H9 (cell line): ENCODE measurements around the gene MEPCE. TPM values are rescaled to one million over a fixed set of nuclear protein-coding genes. Genes with fewer than 3 reads are reported as not detected.

Source experiments
- DNase-seq: peaks from one replicate; pipeline ENCODE4 v3.0.0-alpha.2; 2017
- H2AFZ ChIP-seq: one replicate; pipeline ENCODE4 v1.6.1; 2013; ENCODE audit warnings: mild to moderate bottlenecking, low read length, control low read depth, moderate library complexity
- H2AK5ac ChIP-seq: 2 replicates; pipeline ENCODE4 v1.6.1; 2013; ENCODE audit warnings: low read length, control low read depth, mixed read lengths; ENCODE audit not compliant: insufficient read length
- H2BK120ac ChIP-seq: one replicate; pipeline ENCODE4 v1.6.1; 2013; ENCODE audit warnings: low read depth, mild to moderate bottlenecking, low read length, control low read depth, inconsistent platforms; ENCODE audit not compliant: poor library complexity, severe bottlenecking
- H2BK12ac ChIP-seq: 2 replicates; pipeline ENCODE4 v1.6.1; 2013; ENCODE audit warnings: low read length, control low read depth, mixed read lengths, low read depth; ENCODE audit not compliant: insufficient read length
- H2BK15ac ChIP-seq: 2 replicates; pipeline ENCODE4 v1.6.1; 2013; ENCODE audit warnings: low read depth, low read length, control low read depth
- H2BK20ac ChIP-seq: one replicate; pipeline ENCODE4 v1.6.1; 2013; ENCODE audit warnings: low read depth, mild to moderate bottlenecking, low read length, control low read depth, inconsistent platforms; ENCODE audit not compliant: poor library complexity, severe bottlenecking
- H2BK5ac ChIP-seq: 2 replicates; pipeline ENCODE4 v1.6.1; 2013; ENCODE audit warnings: low read length, control low read depth, mixed read lengths; ENCODE audit not compliant: insufficient read length
- H3K14ac ChIP-seq: 2 replicates; pipeline ENCODE4 v1.6.1; 2013; ENCODE audit warnings: low read length, control low read depth; ENCODE audit not compliant: insufficient read depth
- H3K18ac ChIP-seq: 2 replicates; pipeline ENCODE4 v1.6.1; 2013; ENCODE audit warnings: low read depth, mild to moderate bottlenecking, mixed read lengths, low read length, control low read depth; ENCODE audit not compliant: insufficient read length
- H3K23ac ChIP-seq: 2 replicates; pipeline ENCODE4 v1.6.1; 2013; ENCODE audit warnings: low read length, control low read depth, mixed read lengths, low read depth; ENCODE audit not compliant: insufficient read length
- H3K23me2 ChIP-seq: 2 replicates; pipeline ENCODE4 v1.6.1; 2013; ENCODE audit warnings: low read depth, mild to moderate bottlenecking, mixed read lengths, low read length, control low read depth; ENCODE audit not compliant: insufficient read length, poor library complexity, severe bottlenecking
- H3K27ac ChIP-seq: 2 replicates; pipeline ENCODE4 v1.5.1; 2013; ENCODE audit warnings: low read length, control low read depth, mixed read lengths, low read depth; ENCODE audit not compliant: insufficient read length
- H3K27me3 ChIP-seq: 2 replicates; pipeline ENCODE4 v1.6.1; 2013; ENCODE audit warnings: low read length, control low read depth, inconsistent platforms; ENCODE audit not compliant: insufficient read depth
- H3K4ac ChIP-seq: 2 replicates; pipeline ENCODE4 v1.6.1; 2013; ENCODE audit warnings: low read depth, mild to moderate bottlenecking, control low read depth, inconsistent platforms, low read length, moderate library complexity
- H3K4me1 ChIP-seq: 2 replicates; pipeline ENCODE4 v1.6.1; 2013; ENCODE audit warnings: low read length, control low read depth, inconsistent platforms; ENCODE audit not compliant: insufficient read depth
- H3K4me2 ChIP-seq: 2 replicates; pipeline ENCODE4 v1.6.1; 2013; ENCODE audit warnings: low read length, control low read depth, mixed read lengths; ENCODE audit not compliant: insufficient read length, insufficient read depth
- H3K56ac ChIP-seq: 2 replicates; pipeline ENCODE4 v1.6.1; 2013; ENCODE audit warnings: low read depth, mild to moderate bottlenecking, mixed read lengths, low read length, control low read depth; ENCODE audit not compliant: insufficient read length
- H3K79me1 ChIP-seq: 2 replicates; pipeline ENCODE4 v1.6.1; 2013; ENCODE audit warnings: low read depth, mild to moderate bottlenecking, moderate library complexity, low read length, control low read depth, inconsistent platforms; ENCODE audit not compliant: insufficient read depth, poor library complexity, severe bottlenecking
- H3K79me2 ChIP-seq: 2 replicates; pipeline ENCODE4 v1.6.1; 2013; ENCODE audit warnings: low read length, control low read depth, inconsistent platforms; ENCODE audit not compliant: insufficient read depth
- H3K9ac ChIP-seq: 2 replicates; pipeline ENCODE4 v1.6.1; 2013; ENCODE audit warnings: low read length, control low read depth, mixed read lengths; ENCODE audit not compliant: insufficient read length; ENCODE audit errors: extremely low read depth
- H3K9me3 ChIP-seq: one replicate; pipeline ENCODE4 v1.6.1; 2013; ENCODE audit warnings: low read depth, low read length, inconsistent platforms; ENCODE audit not compliant: control insufficient read depth
- H3T11ph ChIP-seq: one replicate; pipeline ENCODE4 v1.6.1; 2013; ENCODE audit warnings: mild to moderate bottlenecking, low read length, control low read depth, inconsistent platforms
- H4K20me1 ChIP-seq: one replicate; pipeline ENCODE4 v1.6.1; 2013; ENCODE audit not compliant: control insufficient read depth, insufficient read length, insufficient read depth
- H4K5ac ChIP-seq: 2 replicates; pipeline ENCODE4 v1.6.1; 2013; ENCODE audit warnings: low read depth, mild to moderate bottlenecking, mixed read lengths, low read length, control low read depth; ENCODE audit not compliant: insufficient read length
- H4K8ac ChIP-seq: replicated peaks from 2 replicates; pipeline ENCODE4 v1.6.1; 2013; ENCODE audit warnings: low read length, control low read depth, mixed read lengths, low read depth; ENCODE audit not compliant: insufficient read length
- H4K91ac ChIP-seq: 2 replicates; pipeline ENCODE4 v1.6.1; 2013; ENCODE audit warnings: low read depth, mild to moderate bottlenecking, moderate library complexity, mixed read lengths, low read length, control low read depth; ENCODE audit not compliant: insufficient read length
- H3K27ac Mint-ChIP-seq, 3 experiments: 2 replicates in 2 of 3; 3 replicates in 1 of 3; pipeline ENCODE4 v1.8.0; 2020 to 2021; ENCODE audit warnings: mixed read lengths in 3 of 3, mild to moderate bottlenecking in 1 of 3, moderate library complexity in 1 of 3
- H3K27me3 Mint-ChIP-seq: 2 replicates; pipeline ENCODE4 v1.8.0; 2021; ENCODE audit warnings: low read depth, mild to moderate bottlenecking, moderate library complexity, mixed read lengths
- H3K36me3 Mint-ChIP-seq, 3 experiments: 2 replicates in 2 of 3; 3 replicates in 1 of 3; pipeline ENCODE4 v1.8.0; 2020 to 2021; ENCODE audit warnings: low read depth in 3 of 3, mixed read lengths in 3 of 3; ENCODE audit not compliant: insufficient read depth in 1 of 3
- H3K4me1 Mint-ChIP-seq, 2 experiments: 2 replicates each; pipeline ENCODE4 v1.8.0; 2020; ENCODE audit warnings: mixed read lengths in 2 of 2
- H3K4me3 Mint-ChIP-seq, 2 experiments: 2 replicates in 1 of 2; 3 replicates in 1 of 2; pipeline ENCODE4 v1.8.0; 2020 to 2021; ENCODE audit warnings: mild to moderate bottlenecking in 2 of 2, mixed read lengths in 2 of 2, moderate library complexity in 1 of 2
- H3K9me3 Mint-ChIP-seq, 2 experiments: 2 replicates in 1 of 2; 3 replicates in 1 of 2; pipeline ENCODE4 v1.8.0; 2020; ENCODE audit warnings: mild to moderate bottlenecking in 2 of 2, mixed read lengths in 2 of 2, moderate library complexity in 1 of 2
- WGBS: extraction: QIAGEN DNeasy Blood & Tissue Kit; methylation state at CpG from one replicate; pipeline ENCODE4 v1.1.7; 2013; ENCODE audit warnings: missing lambda C conversion rate, low lambda C conversion rate, mixed read lengths; ENCODE audit not compliant: insufficient read length; ENCODE audit errors: extremely low coverage; 5-methylcytosine and 5-hydroxymethylcytosine counted together
- total RNA-seq: library from RNA; stranded (reverse); gene quantifications from 2 replicates; pipeline ENCODE4 v1.2.1, GENCODE V29; 2021
- TF ChIP-seq, protein P1 (sequence below): fragments of 200-600 bp; sonication (generic); conservative IDR thresholded peaks from 3 replicates; pipeline ENCODE4 v1.8.0; 2021; ENCODE audit warnings: antibody characterized with exemption, mild to moderate bottlenecking

MEPCE gene
- total RNA-seq, 1 experiment from 2014 or later = 68.0 TPM

GRCh38 chr7:100411101-100411500 lies 18.5 kb upstream of the MEPCE start:
- Histone ChIP-seq H2BK5ac (no peak overlapping the region), H3K4me2 (no peak overlapping the region), H2BK120ac (no peak overlapping the region), H3K4ac (no peak overlapping the region), H3K18ac (no peak overlapping the region), H2BK20ac (no peak overlapping the region), H4K8ac (no peak overlapping the region), H3K9me3 (no peaks in the 10 kb centered on the region), H3K27ac (no peak overlapping the region), H3K27me3 (no peaks in the 10 kb centered on the region), H3K79me1 (no peaks in the 10 kb centered on the region), H3K4me1 (no peaks in the 10 kb centered on the region), H3K9ac (no peak overlapping the region), H3K14ac (no peak overlapping the region), H3K79me2 (no peaks in the 10 kb centered on the region), H3T11ph (no peak overlapping the region), H4K5ac (no peak overlapping the region), H2BK15ac (no peak overlapping the region), H3K23ac (no peak overlapping the region), H3K23me2 (no peaks in the 10 kb centered on the region), H2AK5ac (no peak overlapping the region), H4K20me1 (no peaks in the 10 kb centered on the region), H2AFZ (no peak overlapping the region), H3K56ac (no peak overlapping the region), H2BK12ac (no peak overlapping the region), H4K91ac (no peak overlapping the region)
- no peak overlapping the region for H3K4me3 Mint-ChIP-seq
- peaks cover 9% of the 10 kb centered on the region for H3K27me3 Mint-ChIP-seq
- no CpG with 5 or more reads among the region's 6 CpGs for WGBS
- H3K36me3 Mint-ChIP-seq = no peaks in the 10 kb centered on the region
- TF ChIP-seq, protein P1, sequence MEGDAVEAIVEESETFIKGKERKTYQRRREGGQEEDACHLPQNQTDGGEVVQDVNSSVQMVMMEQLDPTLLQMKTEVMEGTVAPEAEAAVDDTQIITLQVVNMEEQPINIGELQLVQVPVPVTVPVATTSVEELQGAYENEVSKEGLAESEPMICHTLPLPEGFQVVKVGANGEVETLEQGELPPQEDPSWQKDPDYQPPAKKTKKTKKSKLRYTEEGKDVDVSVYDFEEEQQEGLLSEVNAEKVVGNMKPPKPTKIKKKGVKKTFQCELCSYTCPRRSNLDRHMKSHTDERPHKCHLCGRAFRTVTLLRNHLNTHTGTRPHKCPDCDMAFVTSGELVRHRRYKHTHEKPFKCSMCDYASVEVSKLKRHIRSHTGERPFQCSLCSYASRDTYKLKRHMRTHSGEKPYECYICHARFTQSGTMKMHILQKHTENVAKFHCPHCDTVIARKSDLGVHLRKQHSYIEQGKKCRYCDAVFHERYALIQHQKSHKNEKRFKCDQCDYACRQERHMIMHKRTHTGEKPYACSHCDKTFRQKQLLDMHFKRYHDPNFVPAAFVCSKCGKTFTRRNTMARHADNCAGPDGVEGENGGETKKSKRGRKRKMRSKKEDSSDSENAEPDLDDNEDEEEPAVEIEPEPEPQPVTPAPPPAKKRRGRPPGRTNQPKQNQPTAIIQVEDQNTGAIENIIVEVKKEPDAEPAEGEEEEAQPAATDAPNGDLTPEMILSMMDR = no peak
- DNase-seq = no peak
- no peak overlapping the region for H3K27ac Mint-ChIP-seq
- peaks cover 0 to 3% of the 10 kb centered on the region in 2 experiments; a peak in 1 of 4 replicates for H3K4me1 Mint-ChIP-seq
- H3K9me3 Mint-ChIP-seq = no peaks in the 10 kb centered on the region
